IPS-18c (cell line): ENCODE data around the gene CCL20.

Experiments
- H3K4me3 ChIP-seq: 2 replicates; pipeline ENCODE4 v1.7.0; 2013; ENCODE audit warnings: low read depth, mild to moderate bottlenecking, low read length, moderate library complexity; ENCODE audit not compliant: insufficient read depth
- H3K9me3 ChIP-seq: one replicate; pipeline ENCODE4 v1.6.1; 2013; ENCODE audit warnings: mild to moderate bottlenecking, low read length, moderate library complexity; ENCODE audit not compliant: control insufficient read depth, insufficient read depth

Gene CCL20

DNA sequence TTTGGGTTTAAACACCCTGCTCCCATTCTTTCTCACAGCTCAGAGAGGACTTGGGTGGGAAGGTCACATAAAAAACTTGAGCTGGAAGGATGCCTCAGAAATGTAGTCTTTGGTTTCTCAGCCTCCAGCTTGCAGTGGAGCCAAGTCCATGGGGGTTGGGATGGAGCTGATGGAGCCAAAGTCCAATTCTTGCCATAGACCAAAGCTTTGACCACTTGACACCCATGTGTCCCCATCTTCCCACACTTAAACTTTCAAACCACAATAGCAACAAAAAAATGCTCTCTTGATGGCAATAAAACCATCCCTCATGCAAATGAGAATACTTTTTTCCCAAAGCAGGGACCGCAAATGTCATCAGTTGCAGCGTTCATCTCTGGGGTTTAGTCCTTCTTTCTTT is 43.1 kb downstream of the CCL20 start:
- no peak overlapping the region for H3K4me3 ChIP-seq
- no peaks in the 10 kb centered on the region for H3K9me3 ChIP-seq

DNA sequence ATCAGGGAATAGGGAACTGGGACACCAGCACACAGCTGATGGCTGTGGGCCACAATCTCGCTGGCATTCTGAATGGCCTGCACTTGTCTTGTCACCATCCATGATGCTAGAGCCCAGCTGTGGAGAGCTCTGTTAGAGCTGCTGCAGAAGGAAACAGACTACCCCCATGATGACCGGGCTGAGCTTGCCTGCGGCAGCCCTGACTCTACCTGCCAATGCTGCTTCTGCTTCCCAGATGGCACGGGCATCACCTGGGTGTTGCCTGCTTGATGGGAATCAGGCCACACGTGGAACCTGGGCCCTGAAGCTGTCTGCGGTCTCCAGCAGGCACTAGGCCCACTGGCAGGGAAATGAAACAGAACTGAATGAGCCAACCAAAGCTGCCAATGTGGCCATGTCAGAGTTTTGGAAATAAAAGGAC is 46.6 kb downstream of the CCL20 start:
- no peaks in the 10 kb centered on the region for H3K9me3 ChIP-seq
- H3K4me3 ChIP-seq = no peak overlapping the region

DNA sequence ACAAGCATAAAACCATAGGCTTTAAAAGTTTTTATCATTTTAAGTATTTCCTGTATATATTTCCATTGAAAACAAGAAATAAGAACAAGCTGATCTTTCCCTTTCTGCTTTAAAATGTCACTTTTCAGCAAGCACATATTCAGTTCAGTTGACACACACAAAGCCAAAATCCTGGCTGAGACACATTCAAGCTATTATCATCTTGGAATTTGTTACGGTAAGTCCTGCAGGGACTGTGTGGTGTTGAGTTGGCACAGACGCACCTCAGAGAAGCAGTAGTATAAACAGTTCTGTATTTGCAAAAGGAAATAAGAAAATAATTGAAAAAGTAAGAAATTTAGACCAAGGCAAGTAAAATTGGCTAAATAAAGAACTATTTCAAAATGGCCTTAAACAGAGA is 47.4 kb downstream of the CCL20 start:
- Histone ChIP-seq H3K4me3 (no peak overlapping the region), H3K9me3 (no peaks in the 10 kb centered on the region)

DNA sequence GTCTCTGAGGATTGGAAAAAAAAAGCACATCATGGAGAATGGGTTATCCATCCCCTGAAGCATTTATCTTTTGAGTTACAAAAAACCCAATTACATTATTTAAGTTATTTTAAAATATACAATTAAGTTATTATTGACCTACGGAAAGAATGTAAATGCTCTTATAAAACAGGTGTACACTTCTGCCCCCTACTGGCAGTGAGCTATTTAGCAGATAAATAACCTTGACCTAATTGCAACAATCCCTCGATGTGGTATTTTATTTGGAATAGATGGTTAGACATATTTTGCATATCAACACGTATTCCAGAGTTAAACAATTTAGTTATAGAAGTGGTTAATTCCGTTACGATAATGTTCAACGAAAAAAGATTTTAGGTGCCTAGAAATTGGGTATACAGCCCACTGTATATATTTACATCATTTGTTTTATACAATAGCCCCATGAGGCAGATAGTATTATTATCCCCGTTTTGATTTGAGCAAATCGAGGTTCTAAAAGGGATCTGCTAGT is 48.6 kb downstream of the CCL20 start:
- no peak overlapping the region for H3K4me3 ChIP-seq

DNA sequence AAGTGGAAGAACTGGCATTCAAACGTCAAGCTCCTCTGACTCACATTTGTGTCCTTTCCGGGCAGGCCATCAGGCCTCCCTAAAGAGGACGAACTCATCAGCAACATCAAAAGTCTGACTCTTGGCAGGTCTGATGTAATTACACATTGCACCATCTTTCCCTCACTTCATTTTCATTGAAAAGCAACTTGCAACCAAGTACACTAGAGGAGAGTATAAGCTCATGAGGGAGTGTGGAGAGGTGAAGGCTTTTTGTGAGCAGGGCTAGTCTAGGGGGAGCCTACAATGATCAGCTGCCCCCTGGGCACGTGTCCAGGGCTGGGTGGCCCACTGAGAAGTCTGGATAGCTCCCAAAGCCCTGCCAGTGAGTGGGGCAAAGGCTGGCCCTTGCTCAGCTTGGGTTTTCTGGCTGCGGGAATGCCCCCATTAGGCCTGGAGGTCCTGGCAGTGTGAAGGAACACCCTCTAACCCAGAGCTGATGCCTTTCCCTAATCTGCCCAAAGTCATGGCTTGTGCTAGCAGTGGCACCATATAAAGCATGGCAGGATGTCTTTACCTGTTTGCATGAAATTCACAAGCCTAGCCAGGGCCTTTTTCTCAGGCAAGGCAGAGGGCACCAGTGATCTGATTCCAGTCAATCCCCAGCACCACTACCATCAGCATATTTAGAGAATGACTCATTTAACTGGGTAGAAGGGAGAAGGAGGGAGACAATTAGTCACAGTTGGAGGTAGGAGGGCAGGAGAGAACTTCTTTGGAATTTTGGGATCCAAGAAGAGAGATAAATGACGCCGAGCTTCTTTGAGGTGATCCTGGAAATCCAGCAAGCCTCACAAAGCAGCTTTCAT is 49.3 kb downstream of the CCL20 start:
- no peak overlapping the region for H3K4me3 ChIP-seq

More for the DNA sequence above, 48.6 kb downstream of the CCL20 start:
- no peaks in the 10 kb centered on the region for H3K9me3 ChIP-seq

DNA sequence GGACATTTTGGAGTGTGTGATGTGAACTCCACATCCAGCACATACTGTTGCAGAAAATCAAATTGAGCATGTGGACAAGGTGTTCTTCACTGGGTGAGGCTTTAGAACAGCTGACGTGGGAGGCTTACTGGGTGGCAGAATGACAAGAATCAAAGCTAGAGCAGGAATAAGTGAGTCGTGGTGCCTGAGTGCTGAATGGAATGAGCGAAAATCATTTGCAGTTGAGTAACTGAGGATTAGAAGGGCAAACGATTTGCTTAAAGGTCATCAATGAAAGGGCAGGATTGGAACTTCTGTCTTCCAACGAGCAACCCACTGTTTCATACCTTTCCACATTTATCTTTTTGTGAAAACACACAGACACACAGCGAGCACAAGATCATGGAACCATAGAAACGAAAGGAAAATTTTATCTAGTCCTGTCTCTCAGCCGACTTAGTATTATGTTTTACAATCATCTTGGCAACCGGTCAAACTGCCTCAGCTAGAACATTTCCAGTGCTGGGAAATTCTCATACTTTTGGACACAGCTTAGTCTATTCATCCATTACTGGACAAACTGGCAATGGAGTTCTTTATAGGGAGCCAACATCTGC is 50.6 kb downstream of the CCL20 start:
- Histone ChIP-seq H3K4me3 (no peak overlapping the region), H3K9me3 (no peaks in the 10 kb centered on the region)

More for the DNA sequence above, 49.3 kb downstream of the CCL20 start:
- H3K9me3 ChIP-seq = no peaks in the 10 kb centered on the region

DNA sequence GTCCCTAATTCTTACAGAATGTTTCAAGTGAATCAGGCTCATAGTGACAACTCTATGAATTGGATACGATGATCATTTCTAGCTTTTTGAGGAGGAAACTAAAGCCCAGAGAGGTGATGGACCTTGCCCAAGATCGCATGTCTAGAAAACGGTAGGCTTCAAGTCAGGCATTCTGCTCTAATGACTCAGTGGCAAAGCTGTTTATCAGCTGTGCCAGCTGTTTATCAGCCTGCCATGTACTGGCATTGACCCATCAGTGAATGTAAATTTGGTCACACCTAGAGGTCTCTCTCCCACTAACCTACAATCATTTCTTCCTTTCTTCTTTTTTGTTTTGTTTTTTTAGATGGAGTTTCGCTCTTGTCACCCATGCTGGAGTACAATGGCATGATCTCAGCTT is 51.6 kb downstream of the CCL20 start:
- H3K9me3 ChIP-seq = no peaks in the 10 kb centered on the region
- H3K4me3 ChIP-seq = no peak overlapping the region
